Peyer's patch (tissue), 4 donors: ENCODE measurements around the gene NAA25. TPM values are rescaled to one million over a fixed set of nuclear protein-coding genes. Genes with fewer than 3 reads are reported as not detected.
"Not testable (repeated sequence)": the region's sequence is repeated elsewhere in the genome, so short reads cannot be mapped to it uniquely, and the experiment has no call there.

Experiments
- DNase-seq, 3 donors: peaks; one replicate each; pipeline ENCODE4 v3.0.0-alpha.2; 2017 to 2019
- H3K27ac ChIP-seq, 4 donors: fragments of 200-600 bp; sonication (generic); one replicate each; pipeline ENCODE4 v1.5.1; 2016 to 2019
- H3K27me3 ChIP-seq, 2 donors: fragments of 200-600 bp; sonication (generic); one replicate each; pipeline ENCODE4 v1.5.1; 2019
- H3K36me3 ChIP-seq, 3 donors: fragments of 200-600 bp; sonication (generic); one replicate each; pipeline ENCODE4 v1.5.1; 2016 to 2019
- H3K4me1 ChIP-seq, 4 donors: fragments of 200-600 bp; sonication (generic); one replicate each; pipeline ENCODE4 v1.5.1; 2016 to 2019
- H3K4me3 ChIP-seq, 4 donors: fragments of 200-600 bp; sonication (generic); 1 replicate in 3 of 4; 2 replicates in 1 of 4; pipeline ENCODE4 v1.5.1; 2016 to 2019; ENCODE audit warnings: mild to moderate bottlenecking in 1 of 4
- H3K9me3 ChIP-seq, 4 donors: fragments of 200-600 bp; sonication (generic); one replicate each; pipeline ENCODE4 v1.5.1; 2016 to 2019; ENCODE audit warnings: mild to moderate bottlenecking in 1 of 4
- CTCF ChIP-seq, 6 experiments: fragments of 450-650 bp in 4 of 6; fragments of 200-600 bp in 2 of 6; sonication (generic) in 1 of 6; IDR thresholded peaks; one replicate each; pipeline ENCODE4 v1.5.1; 2017 to 2019; ENCODE audit warnings: antibody characterized with exemption in 6 of 6, mild to moderate bottlenecking in 3 of 6, moderate library complexity in 1 of 6
- POLR2A ChIP-seq, 2 donors: fragments of 450-650 bp; IDR thresholded peaks; one replicate each; pipeline ENCODE4 v1.5.1; 2017; ENCODE audit warnings: antibody characterized with exemption in 2 of 2, mild to moderate bottlenecking in 2 of 2, moderate library complexity in 2 of 2
- total RNA-seq, 4 donors: library from RNA; depleted of rRNA; stranded (reverse); fragments of >200 nt; gene quantifications; one replicate each; pipeline ENCODE4 v1.1.0, GENCODE V29; 2016

The NAA25 gene
- total RNA-seq, 4 donors from 2014 or later = 18.9 to 25.6 (median 22.2) TPM

GRCh38 chr12:112103758-112104503 is 4.7 kb downstream of the NAA25 start:
- peak in 1 of 3 donors; percentile 10 for DNase-seq
- Histone ChIP-seq H3K27me3 (no peaks in the 10 kb centered on the region), H3K36me3 (peaks cover 0 to 11% (median 0%) of the 10 kb centered on the region in 3 donors), H3K4me3 (no peak overlapping the region), H3K27ac (no peak overlapping the region), H3K4me1 (peaks cover 0 to 19% (median 2%) of the 10 kb centered on the region in 4 donors), H3K9me3 (no peaks in the 10 kb centered on the region)
- TF ChIP-seq POLR2A (IDR thresholded peaks at IDR 0.05) (no peak), CTCF (IDR thresholded peaks at IDR 0.05) (no peak)

- H3K27me3 ChIP-seq, H3K9me3 ChIP-seq, H3K4me3 ChIP-seq, H3K27ac ChIP-seq: not testable (repeated sequence)
- H3K4me1 ChIP-seq = peaks cover 0 to 16% (median 1%) of the 10 kb centered on the region in 4 donors
- H3K36me3 ChIP-seq = peaks cover 0 to 11% (median 0%) of the 10 kb centered on the region in 3 donors
- DNase-seq = peak in 1 of 3 donors; percentile 23
Measured at GRCh38 chr12:112102746-112103145, 5.8 kb downstream of the NAA25 start.

GRCh38 chr12:112102127-112102526 is 6.5 kb downstream of the NAA25 start:
- Histone ChIP-seq H3K4me1 (peaks cover 0 to 10% (median 0%) of the 10 kb centered on the region in 4 donors), H3K27ac (no peak overlapping the region), H3K27me3 (no peaks in the 10 kb centered on the region), H3K4me3 (no peak overlapping the region), H3K36me3 (peaks cover 0 to 11% (median 0%) of the 10 kb centered on the region in 3 donors), H3K9me3 (no peaks in the 10 kb centered on the region)
- TF ChIP-seq CTCF (IDR thresholded peaks at IDR 0.05) (no peak), POLR2A (IDR thresholded peaks at IDR 0.05) (no peak)
- peak in 1 of 3 donors; percentile 26 for DNase-seq

GRCh38 chr12:112100500-112100899 is 8.1 kb downstream of the NAA25 start:
- peaks cover 0 to 11% (median 0%) of the 10 kb centered on the region in 3 donors for H3K36me3 ChIP-seq
- not testable (repeated sequence) for DNase-seq, H3K4me3 ChIP-seq, H3K27ac ChIP-seq, H3K9me3 ChIP-seq, H3K27me3 ChIP-seq, H3K4me1 ChIP-seq

- Histone ChIP-seq H3K4me1 (no peaks in the 10 kb centered on the region), H3K4me3 (no peak overlapping the region), H3K9me3 (no peaks in the 10 kb centered on the region), H3K36me3 (peaks cover 0 to 13% (median 0%) of the 10 kb centered on the region in 3 donors), H3K27ac (no peak overlapping the region), H3K27me3 (no peaks in the 10 kb centered on the region)
- TF ChIP-seq CTCF (IDR thresholded peaks at IDR 0.05) = no peak
- no peak for TF ChIP-seq POLR2A (IDR thresholded peaks at IDR 0.05)
- no peak for DNase-seq
Measured at GRCh38 chr12:112097641-112098040, 10.9 kb downstream of the NAA25 start.

GRCh38 chr12:112096667-112097066 is 11.9 kb downstream of the NAA25 start:
- no peaks in the 10 kb centered on the region for H3K4me1 ChIP-seq
- TF ChIP-seq POLR2A (IDR thresholded peaks at IDR 0.05) (no peak), CTCF (IDR thresholded peaks at IDR 0.05) (no peak)
- peaks cover 0 to 23% (median 0%) of the 10 kb centered on the region in 3 donors for H3K36me3 ChIP-seq
- H3K27me3 ChIP-seq = no peaks in the 10 kb centered on the region
- no peak for DNase-seq
- H3K4me3 ChIP-seq = no peak overlapping the region
- H3K9me3 ChIP-seq = no peaks in the 10 kb centered on the region
- H3K27ac ChIP-seq = peak overlapping the region in 1 of 4 donors; percentile 65
